ENCODE results near the gene ARMH1.
"Not testable (repeated sequence)": the region's sequence is repeated elsewhere in the genome, so short reads cannot be mapped to it uniquely, and the experiment has no call there.

The ARMH1 gene

DNA sequence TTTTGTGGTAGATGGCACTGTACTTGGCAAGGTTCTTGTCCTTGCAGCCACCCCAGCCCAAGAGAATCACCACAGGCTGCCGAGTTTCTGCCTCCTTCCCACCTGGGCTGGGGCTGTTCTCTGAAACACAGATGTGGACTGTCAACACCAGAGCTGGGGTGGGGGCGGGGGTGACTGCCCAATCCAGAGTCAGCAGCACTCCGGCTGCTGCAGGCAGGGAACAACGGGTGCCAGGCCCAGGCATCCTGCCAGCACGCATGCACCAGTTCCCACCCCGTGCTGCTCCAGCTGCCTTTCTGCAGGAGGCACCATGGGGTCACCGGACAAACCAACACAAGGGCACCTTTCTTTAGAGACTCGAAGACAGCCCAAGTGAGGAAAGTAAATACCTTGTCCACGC lies 14.3 kb upstream of the ARMH1 start:
- no peak overlapping the region for H3K4me3 ChIP-seq (ENCODE audit: low read length)
- peak; percentile 43 for DNase-seq (ENCODE audit: low read depth)
- TF ChIP-seq CTCF (conservative IDR thresholded peaks at IDR 0.05; ENCODE audit: low read depth, low read length), result no peak

DNA sequence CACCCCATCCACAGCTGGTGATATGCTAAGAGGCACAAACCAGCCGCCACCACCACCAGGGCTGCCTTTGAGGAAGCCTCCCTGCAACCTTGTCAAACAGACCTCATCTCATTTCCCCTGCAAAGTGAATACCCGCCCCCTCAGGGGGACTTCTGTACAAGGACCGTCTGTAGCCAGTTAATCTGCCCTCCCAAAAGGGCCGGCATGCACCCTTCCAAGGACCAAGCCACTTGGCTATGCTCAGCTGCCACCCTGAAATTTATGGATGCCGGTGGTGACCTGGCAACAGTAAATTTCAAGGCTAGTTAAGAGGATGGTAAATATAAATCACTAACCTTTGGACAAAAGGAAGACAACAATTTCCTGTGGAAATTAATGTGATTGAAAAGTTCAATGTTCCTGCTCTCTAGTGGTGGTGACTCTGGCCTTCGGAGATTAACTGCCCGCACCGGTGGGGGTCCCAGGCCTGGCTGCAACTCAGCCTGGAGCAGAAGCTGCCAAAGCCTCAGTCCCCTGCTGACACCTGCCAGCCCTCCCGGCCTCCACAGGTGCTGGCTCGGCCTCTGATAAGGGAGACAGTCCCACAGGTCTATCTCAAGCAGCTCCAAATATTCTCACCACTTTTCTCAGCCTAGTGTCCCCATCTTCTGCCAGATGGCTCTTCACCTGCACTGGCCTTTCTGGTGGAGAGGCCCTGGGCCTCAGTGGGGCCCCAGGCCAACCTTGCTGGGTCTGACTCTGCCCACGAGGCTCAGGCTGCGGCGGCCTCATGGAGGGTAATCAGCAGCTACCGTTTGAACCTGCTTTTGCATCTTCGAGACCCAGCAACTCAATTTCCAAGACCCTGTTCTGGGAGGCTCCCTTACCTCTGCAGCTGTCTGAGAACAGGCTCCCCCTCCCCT lies 12.5 kb upstream of the ARMH1 start:
- no peak for DNase-seq (ENCODE audit: low read depth)
- no peak overlapping the region for H3K4me3 ChIP-seq (ENCODE audit: low read length)
- no peak for TF ChIP-seq CTCF (conservative IDR thresholded peaks at IDR 0.05; ENCODE audit: low read depth, low read length)

DNA sequence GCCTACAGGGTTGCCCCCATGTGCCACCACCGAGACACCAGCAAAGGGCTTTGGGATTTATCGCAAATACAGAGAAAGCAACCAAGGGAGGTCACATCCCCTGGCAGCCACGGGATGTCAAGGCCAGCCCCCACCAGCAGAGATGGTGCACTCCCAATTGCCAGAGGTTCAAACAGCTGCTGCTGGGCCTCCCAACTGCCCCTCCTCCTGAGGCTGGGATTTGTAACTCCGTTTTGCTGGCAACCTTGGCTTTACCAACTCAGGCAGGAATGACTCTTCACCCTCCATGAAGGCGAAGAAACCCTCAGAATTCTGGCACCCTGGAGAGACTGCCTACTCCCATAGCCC lies 11.9 kb upstream of the ARMH1 start:
- no peak for DNase-seq (ENCODE audit: low read depth)
- no peak overlapping the region for H3K4me3 ChIP-seq (ENCODE audit: low read length)
- no peak for TF ChIP-seq CTCF (conservative IDR thresholded peaks at IDR 0.05; ENCODE audit: low read depth, low read length)

DNA sequence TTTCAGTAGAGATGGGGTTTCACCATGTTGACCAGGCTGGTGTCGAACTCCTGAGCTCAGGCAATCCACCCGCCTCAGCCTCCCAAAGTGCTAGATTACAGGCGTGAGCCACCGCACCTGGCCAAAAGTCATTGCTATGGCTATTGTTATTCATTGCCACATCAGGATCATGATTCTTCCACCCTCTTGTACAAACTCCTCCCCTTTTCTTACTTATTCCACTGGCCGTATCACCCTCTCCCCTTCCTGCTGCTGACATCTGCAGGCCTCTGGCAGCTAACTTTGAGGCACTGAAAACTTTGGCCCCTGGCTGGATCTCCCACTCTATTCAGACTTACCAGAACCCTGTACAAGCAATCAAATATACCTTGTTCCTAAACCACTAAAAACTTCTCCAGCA lies 11.1 kb upstream of the ARMH1 start:
- TF ChIP-seq CTCF (conservative IDR thresholded peaks at IDR 0.05; ENCODE audit: low read depth, low read length), result no peak
- H3K4me3 ChIP-seq (ENCODE audit: low read length), result no peak overlapping the region
- no peak for DNase-seq (ENCODE audit: low read depth)

- H3K4me3 ChIP-seq (ENCODE audit: low read length), result no peak overlapping the region
- no peak for DNase-seq (ENCODE audit: low read depth)
- no peak for TF ChIP-seq CTCF (conservative IDR thresholded peaks at IDR 0.05; ENCODE audit: low read depth, low read length)
These were observed 9.7 kb upstream of the ARMH1 start for GRCh38 chr1:44664730-44665370.

- H3K4me3 ChIP-seq (ENCODE audit: low read length); DNase-seq (ENCODE audit: low read depth): not testable (repeated sequence)
These were observed 7.8 kb upstream of the ARMH1 start for GRCh38 chr1:44666719-44667118.

GRCh38 chr1:44670751-44671640 lies 3.5 kb upstream of the ARMH1 start:
- DNase-seq (ENCODE audit: low read depth), result no peak
- TF ChIP-seq CTCF (conservative IDR thresholded peaks at IDR 0.05; ENCODE audit: low read depth, low read length), result no peak
- no peak overlapping the region for H3K4me3 ChIP-seq (ENCODE audit: low read length)

Data from retinal pigment epithelial cell (primary cell).